WTC11 (cell line): ENCODE data around the gene CAPN3. TPM values are rescaled to one million over a fixed set of nuclear protein-coding genes. Genes with fewer than 3 reads are reported as not detected.

Experiments
- ATAC-seq: fragments of 200-7000 bp; cut with Tn5 transposase; 2 replicates; pipeline ENCODE4 v1.10.0; 2021; ENCODE audit warnings: mild to moderate bottlenecking, moderate library complexity
- CTCF ChIA-PET: fragments of 300-600 bp; sonication (Branson Sonifier 250); formaldehyde crosslinking; loops from one replicate; lab custom pipeline; 2021; ENCODE audit warnings: antibody characterized with exemption; lab: Charles Lee
- POLR2A ChIA-PET: fragments of 350-600 bp; sonication (Branson Sonifier 250); formaldehyde crosslinking; loops from one replicate; lab custom pipeline; 2021; ENCODE audit warnings: antibody characterized with exemption; lab: Charles Lee
- DNase-seq: peaks from one replicate; pipeline ENCODE4 v3.0.0; 2021; ENCODE audit warnings: low spot score
- H3K27ac Mint-ChIP-seq: 2 replicates; pipeline ENCODE4 v1.8.0; 2021; ENCODE audit warnings: mixed read lengths
- H3K27me3 Mint-ChIP-seq: 2 replicates; pipeline ENCODE4 v1.8.0; 2021; ENCODE audit warnings: low read depth, mild to moderate bottlenecking, moderate library complexity, mixed read lengths
- H3K36me3 Mint-ChIP-seq: 2 replicates; pipeline ENCODE4 v1.8.0; 2021; ENCODE audit warnings: mixed read lengths
- H3K4me1 Mint-ChIP-seq: 2 replicates; pipeline ENCODE4 v1.8.0; 2022; ENCODE audit warnings: mixed read lengths
- H3K4me3 Mint-ChIP-seq: 2 replicates; pipeline ENCODE4 v1.8.0; 2021; ENCODE audit warnings: mild to moderate bottlenecking, moderate library complexity, mixed read lengths
- H3K9me3 Mint-ChIP-seq: 2 replicates; pipeline ENCODE4 v1.8.0; 2021; ENCODE audit warnings: mixed read lengths
- ATF1 ChIP-seq: sonication (generic); formaldehyde crosslinking; IDR thresholded peaks from 2 replicates; pipeline ENCODE4 v1.8.1; 2023; ENCODE audit warnings: mild to moderate bottlenecking, moderate library complexity, missing genetic modification reagents
- ATF3 ChIP-seq: sonication (generic); formaldehyde crosslinking; conservative IDR thresholded peaks from 2 replicates; pipeline ENCODE4 v1.8.1; 2022; ENCODE audit warnings: mild to moderate bottlenecking, missing genetic modification reagents
- CDX4 ChIP-seq: fragments of 250-450 bp; sonication (Bioruptor Pico); IDR thresholded peaks from 2 replicates; pipeline ENCODE4 v1.9.0; 2021; ENCODE audit warnings: moderate library complexity, mild to moderate bottlenecking, inconsistent platforms, borderline replicate concordance
- CREM ChIP-seq: sonication (generic); formaldehyde crosslinking; IDR thresholded peaks from 2 replicates; pipeline ENCODE4 v1.8.1; 2022; ENCODE audit warnings: mild to moderate bottlenecking, missing genetic modification reagents, moderate library complexity
- E2F4 ChIP-seq: sonication (generic); formaldehyde crosslinking; IDR thresholded peaks from 2 replicates; pipeline ENCODE4 v1.8.1; 2022; ENCODE audit warnings: low read depth, mild to moderate bottlenecking, moderate library complexity, missing genetic modification reagents, borderline replicate concordance
- ESRRA ChIP-seq: sonication (generic); formaldehyde crosslinking; IDR thresholded peaks from 2 replicates; pipeline ENCODE4 v1.8.1; 2022; ENCODE audit warnings: mild to moderate bottlenecking, missing genetic modification reagents, borderline replicate concordance
- ETV6 ChIP-seq: sonication (generic); formaldehyde crosslinking; IDR thresholded peaks from 2 replicates; pipeline ENCODE4 v1.8.1; 2022; ENCODE audit warnings: mild to moderate bottlenecking, missing genetic modification reagents
- FOXK1 ChIP-seq: sonication (generic); formaldehyde crosslinking; IDR thresholded peaks from 2 replicates; pipeline ENCODE4 v1.8.0; 2022; ENCODE audit warnings: mild to moderate bottlenecking, moderate library complexity, missing genetic modification reagents
- NFYB ChIP-seq: sonication (generic); formaldehyde crosslinking; conservative IDR thresholded peaks from 2 replicates; pipeline ENCODE4 v1.8.0; 2022; ENCODE audit warnings: low read depth, missing genetic modification reagents
- OVOL2 ChIP-seq: fragments of 250-450 bp; sonication (Bioruptor Pico); IDR thresholded peaks from 2 replicates; pipeline ENCODE4 v1.9.0; 2021; ENCODE audit warnings: mild to moderate bottlenecking, borderline replicate concordance
- USF2 ChIP-seq: sonication (generic); formaldehyde crosslinking; IDR thresholded peaks from 2 replicates; pipeline ENCODE4 v1.8.1; 2023; ENCODE audit warnings: mild to moderate bottlenecking, missing genetic modification reagents, moderate library complexity
- ZBTB43 ChIP-seq: sonication (generic); formaldehyde crosslinking; IDR thresholded peaks from 2 replicates; pipeline ENCODE4 v1.8.1; 2023; ENCODE audit warnings: mild to moderate bottlenecking, missing genetic modification reagents
- ZNF138 ChIP-seq: sonication (generic); formaldehyde crosslinking; conservative IDR thresholded peaks from 2 replicates; pipeline ENCODE4 v1.8.1; 2022; ENCODE audit warnings: mild to moderate bottlenecking, moderate library complexity, missing genetic modification reagents
- ZNF219 ChIP-seq: sonication (generic); formaldehyde crosslinking; IDR thresholded peaks from 2 replicates; pipeline ENCODE4 v1.8.0; 2023; ENCODE audit warnings: missing genetic modification reagents, mild to moderate bottlenecking, borderline replicate concordance
- ZNF317 ChIP-seq: sonication (generic); formaldehyde crosslinking; IDR thresholded peaks from 2 replicates; pipeline ENCODE4 v1.8.1; 2023; ENCODE audit warnings: low read depth, mild to moderate bottlenecking, moderate library complexity, missing genetic modification reagents, borderline replicate concordance
- ZNF396 ChIP-seq: fragments of 250-450 bp; sonication (Bioruptor Pico); IDR thresholded peaks from 2 replicates; pipeline ENCODE4 v1.8.0; 2021; ENCODE audit warnings: mild to moderate bottlenecking, moderate library complexity, borderline replicate concordance
- ZNF423 ChIP-seq: fragments of 250-450 bp; sonication (Bioruptor Pico); IDR thresholded peaks from 2 replicates; pipeline ENCODE4 v2.1.2; 2022; ENCODE audit warnings: mild to moderate bottlenecking, moderate library complexity
- ZNF425 ChIP-seq: fragments of 250-450 bp; sonication (Bioruptor Pico); conservative IDR thresholded peaks from 2 replicates; pipeline ENCODE4 v1.9.0; 2021; ENCODE audit warnings: mild to moderate bottlenecking
- ZNF671 ChIP-seq: fragments of 250-450 bp; sonication (Bioruptor Pico); IDR thresholded peaks from 2 replicates; pipeline ENCODE4 v1.8.0; 2021; ENCODE audit warnings: mild to moderate bottlenecking
- total RNA-seq: library from RNA; stranded (reverse); gene quantifications from 3 replicates; pipeline ENCODE4 v1.2.3, GENCODE V29; 2021

Gene CAPN3
- total RNA-seq, 1 experiment from 2014 or later: 0.70 TPM

- ATAC-seq (peak; percentile 84), DNase-seq (no peak)
- POLR2A ChIA-PET: no interaction called here
- CTCF ChIA-PET: interaction anchor here (0.6 to 1.7 kb wide), 6 partner anchors 12 to 175 kb away, joined by 3 to 8 read pairs (median 3); partner anchors contain the start of gene CAPN3
- no peak overlapping the region for H3K27ac Mint-ChIP-seq
- TF ChIP-seq ZBTB43 (no peak), ZNF425 (CRISPR knock-in tag) (no peak), E2F4 (no peak), FOXK1 (CRISPR knock-in tag) (no peak), OVOL2 (CRISPR knock-in tag) (no peak), ZNF219 (no peak), CDX4 (CRISPR knock-in tag) (no peak), CREM (CRISPR knock-in tag) (no peak), ZNF317 (CRISPR knock-in tag) (no peak), ATF1 (CRISPR knock-in tag) (no peak), NFYB (CRISPR knock-in tag) (no peak), ESRRA (CRISPR knock-in tag) (no peak), ZNF671 (no peak), ATF3 (CRISPR knock-in tag) (no peak), ZNF138 (CRISPR knock-in tag) (no peak), USF2 (no peak), ETV6 (CRISPR knock-in tag) (no peak), ZNF396 (CRISPR knock-in tag) (no peak)
- no peaks in the 10 kb centered on the region for H3K27me3 Mint-ChIP-seq
- no peaks in the 10 kb centered on the region for H3K9me3 Mint-ChIP-seq
- H3K4me1 Mint-ChIP-seq: no peaks in the 10 kb centered on the region
- H3K4me3 Mint-ChIP-seq: no peak overlapping the region
- no peaks in the 10 kb centered on the region for H3K36me3 Mint-ChIP-seq
Measured at GRCh38 chr15:42313463-42313862, 45.8 kb upstream of the CAPN3 start.

GRCh38 chr15:42314818-42315217 lies 44.5 kb upstream of the CAPN3 start:
- CTCF ChIA-PET: interaction anchor here (1.7 kb wide), 1 partner anchor 71 kb away, joined by 8 read pairs; no protein-coding TSS in a partner anchor

More at GRCh38 chr15:42314818-42315217, 44.5 kb upstream of the CAPN3 start:
- Mint-ChIP-seq H3K36me3 (no peaks in the 10 kb centered on the region), H3K27me3 (no peaks in the 10 kb centered on the region)
- TF ChIP-seq ZNF423: no peak
- TF ChIP-seq ZNF425 (CRISPR knock-in tag): no peak
- TF ChIP-seq, all 79 proteins: peak for 0
- no peak overlapping the region for H3K4me3 Mint-ChIP-seq
- no peaks in the 10 kb centered on the region for H3K4me1 Mint-ChIP-seq
- ATAC-seq (no peak), DNase-seq (no peak)
- no peak overlapping the region for H3K27ac Mint-ChIP-seq
- POLR2A ChIA-PET: no interaction called here
- no peaks in the 10 kb centered on the region for H3K9me3 Mint-ChIP-seq
